ENCODE results near the gene SAMD4A.

DNA sequence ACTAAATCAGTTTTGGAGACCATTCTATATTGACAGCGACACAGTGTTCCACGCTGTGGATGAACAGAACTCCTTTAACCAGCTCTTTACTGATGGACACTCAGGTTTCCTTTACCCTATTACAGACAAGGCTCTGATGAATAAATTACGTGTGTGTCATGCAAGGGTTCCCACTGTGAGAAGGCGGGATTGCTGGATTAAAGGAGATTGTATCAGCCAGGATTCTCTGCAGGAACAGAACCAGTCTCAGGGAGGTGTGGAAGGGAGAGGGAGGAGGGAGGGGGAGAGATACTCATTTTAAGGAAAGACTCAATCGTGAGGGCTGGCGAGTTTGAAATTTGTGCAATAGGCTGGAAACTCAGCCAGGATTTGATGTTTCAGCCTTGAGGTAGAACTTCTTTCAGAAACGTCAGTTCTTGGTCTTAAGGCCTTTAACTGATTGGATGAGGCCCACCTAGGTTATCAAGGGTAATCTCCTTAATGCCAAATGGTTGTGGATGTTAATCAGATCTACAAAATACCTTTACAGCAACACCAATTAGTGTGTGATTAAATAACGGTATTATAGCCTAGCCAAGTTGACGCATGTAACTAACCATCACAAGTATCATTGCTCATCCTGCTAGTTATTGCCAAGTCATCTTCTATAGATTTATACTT, 231.7 kb downstream of the SAMD4A start:
- no peak for TF ChIP-seq POLR2A (IDR thresholded peaks at IDR 0.05; ENCODE audit: low read length)
- no peak for TF ChIP-seq CTCF (IDR thresholded peaks at IDR 0.05)
- no peak for TF ChIP-seq SMC3 (IDR thresholded peaks at IDR 0.05)
- no peak for TF ChIP-seq CEBPB (IDR thresholded peaks at IDR 0.05)
- TF ChIP-seq NFE2L2 (conservative IDR thresholded peaks at IDR 0.05; ENCODE audit: low read length) = no peak
- TF ChIP-seq, protein P1, sequence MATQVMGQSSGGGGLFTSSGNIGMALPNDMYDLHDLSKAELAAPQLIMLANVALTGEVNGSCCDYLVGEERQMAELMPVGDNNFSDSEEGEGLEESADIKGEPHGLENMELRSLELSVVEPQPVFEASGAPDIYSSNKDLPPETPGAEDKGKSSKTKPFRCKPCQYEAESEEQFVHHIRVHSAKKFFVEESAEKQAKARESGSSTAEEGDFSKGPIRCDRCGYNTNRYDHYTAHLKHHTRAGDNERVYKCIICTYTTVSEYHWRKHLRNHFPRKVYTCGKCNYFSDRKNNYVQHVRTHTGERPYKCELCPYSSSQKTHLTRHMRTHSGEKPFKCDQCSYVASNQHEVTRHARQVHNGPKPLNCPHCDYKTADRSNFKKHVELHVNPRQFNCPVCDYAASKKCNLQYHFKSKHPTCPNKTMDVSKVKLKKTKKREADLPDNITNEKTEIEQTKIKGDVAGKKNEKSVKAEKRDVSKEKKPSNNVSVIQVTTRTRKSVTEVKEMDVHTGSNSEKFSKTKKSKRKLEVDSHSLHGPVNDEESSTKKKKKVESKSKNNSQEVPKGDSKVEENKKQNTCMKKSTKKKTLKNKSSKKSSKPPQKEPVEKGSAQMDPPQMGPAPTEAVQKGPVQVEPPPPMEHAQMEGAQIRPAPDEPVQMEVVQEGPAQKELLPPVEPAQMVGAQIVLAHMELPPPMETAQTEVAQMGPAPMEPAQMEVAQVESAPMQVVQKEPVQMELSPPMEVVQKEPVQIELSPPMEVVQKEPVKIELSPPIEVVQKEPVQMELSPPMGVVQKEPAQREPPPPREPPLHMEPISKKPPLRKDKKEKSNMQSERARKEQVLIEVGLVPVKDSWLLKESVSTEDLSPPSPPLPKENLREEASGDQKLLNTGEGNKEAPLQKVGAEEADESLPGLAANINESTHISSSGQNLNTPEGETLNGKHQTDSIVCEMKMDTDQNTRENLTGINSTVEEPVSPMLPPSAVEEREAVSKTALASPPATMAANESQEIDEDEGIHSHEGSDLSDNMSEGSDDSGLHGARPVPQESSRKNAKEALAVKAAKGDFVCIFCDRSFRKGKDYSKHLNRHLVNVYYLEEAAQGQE (IDR thresholded peaks at IDR 0.05) = no peak
- no peak for TF ChIP-seq MAZ (IDR thresholded peaks at IDR 0.05; ENCODE audit: borderline replicate concordance, low read depth, low read length)
- TF ChIP-seq EP300 (IDR thresholded peaks at IDR 0.05) = no peak
- TF ChIP-seq MAFK (IDR thresholded peaks at IDR 0.05; ENCODE audit: partially characterized antibody) = peak; percentile 11

Measured in A549 (cell line).